ENCODE results near the gene PRR15L.

The PRR15L gene

GRCh38 chr17:47949197-47949759 lies 8.4 kb downstream of the PRR15L start:
- no peak overlapping the region for H3K27ac ChIP-seq (ENCODE audit: low read depth, low read length)
- no peaks in the 10 kb centered on the region for H3K79me2 ChIP-seq (ENCODE audit: insufficient read depth, low read length)
- no peaks in the 10 kb centered on the region for H3K9me2 ChIP-seq (replicated peaks; ENCODE audit: insufficient read depth, low read length)
- peak overlapping the region; percentile 55 for H2AFZ ChIP-seq (ENCODE audit: low read depth, low read length, severe bottlenecking)
- no peak overlapping the region for H3K4me3 ChIP-seq (ENCODE audit: insufficient read depth, low read length, poor library complexity, severe bottlenecking)
- H4K20me1 ChIP-seq (ENCODE audit: low read depth, low read length): no peaks in the 10 kb centered on the region
- H3F3A ChIP-seq (ENCODE audit: insufficient read depth): peaks cover 3% of the 10 kb centered on the region; the same call in 1 of the 2 replicates
- peak overlapping the region; percentile 34 for H3K4me2 ChIP-seq (ENCODE audit: low read depth, low read length, poor library complexity, severe bottlenecking)
- TF ChIP-seq EZH2phosphoT487 (conservative IDR thresholded peaks at IDR 0.05; ENCODE audit: low read length) (no peak), CTCF (IDR thresholded peaks at IDR 0.05; ENCODE audit: insufficient read depth, low read length, poor library complexity, severe bottlenecking) (peak; percentile 87)
- H3K36me3 ChIP-seq (ENCODE audit: low read length): no peaks in the 10 kb centered on the region
- H3K27me3 ChIP-seq (ENCODE audit: low read length): no peaks in the 10 kb centered on the region
- H3K9ac ChIP-seq (ENCODE audit: low read length): peak overlapping the region; percentile 44
- H3K9me3 ChIP-seq (ENCODE audit: insufficient read depth, low read length): no peaks in the 10 kb centered on the region

- peak overlapping the region; percentile 44; the same call in 1 of the 2 replicates for H3K9ac ChIP-seq (ENCODE audit: low read length)
- no peaks in the 10 kb centered on the region for H3K9me2 ChIP-seq (replicated peaks; ENCODE audit: insufficient read depth, low read length)
- H3K36me3 ChIP-seq (ENCODE audit: low read length): no peaks in the 10 kb centered on the region
- TF ChIP-seq CTCF (IDR thresholded peaks at IDR 0.05; ENCODE audit: insufficient read depth, low read length, poor library complexity, severe bottlenecking) (no peak), EZH2phosphoT487 (conservative IDR thresholded peaks at IDR 0.05; ENCODE audit: low read length) (no peak)
- H3K27me3 ChIP-seq (ENCODE audit: low read length): no peaks in the 10 kb centered on the region
- H3K4me3 ChIP-seq (ENCODE audit: insufficient read depth, low read length, poor library complexity, severe bottlenecking): no peak overlapping the region
- no peaks in the 10 kb centered on the region for H3K9me3 ChIP-seq (ENCODE audit: insufficient read depth, low read length)
- H3F3A ChIP-seq (ENCODE audit: insufficient read depth): peaks cover 3% of the 10 kb centered on the region; the same call in 1 of the 2 replicates
- H3K27ac ChIP-seq (ENCODE audit: low read depth, low read length): no peak overlapping the region
- H2AFZ ChIP-seq (ENCODE audit: low read depth, low read length, severe bottlenecking): no peak overlapping the region
- H4K20me1 ChIP-seq (ENCODE audit: low read depth, low read length): no peaks in the 10 kb centered on the region
- no peaks in the 10 kb centered on the region for H3K79me2 ChIP-seq (ENCODE audit: insufficient read depth, low read length)
- peak overlapping the region; percentile 34 for H3K4me2 ChIP-seq (ENCODE audit: low read depth, low read length, poor library complexity, severe bottlenecking)
These were observed 8.9 kb downstream of the PRR15L start for GRCh38 chr17:47948706-47949196.

- Histone ChIP-seq H3K4me2 (ENCODE audit: low read depth, low read length, poor library complexity, severe bottlenecking) (no peak overlapping the region), H3K9me3 (ENCODE audit: insufficient read depth, low read length) (no peaks in the 10 kb centered on the region), H3F3A (ENCODE audit: insufficient read depth) (peaks cover 11% of the 10 kb centered on the region), H3K27ac (ENCODE audit: low read depth, low read length) (no peak overlapping the region), H4K20me1 (ENCODE audit: low read depth, low read length) (no peaks in the 10 kb centered on the region), H3K4me3 (ENCODE audit: insufficient read depth, low read length, poor library complexity, severe bottlenecking) (no peak overlapping the region), H3K27me3 (ENCODE audit: low read length) (no peaks in the 10 kb centered on the region), H3K79me2 (ENCODE audit: insufficient read depth, low read length) (peaks cover 7% of the 10 kb centered on the region; the same call in 1 of the 2 replicates), H3K9ac (ENCODE audit: low read length) (no peak overlapping the region), H3K9me2 (replicated peaks; ENCODE audit: insufficient read depth, low read length) (no peaks in the 10 kb centered on the region), H3K36me3 (ENCODE audit: low read length) (no peaks in the 10 kb centered on the region), H2AFZ (ENCODE audit: low read depth, low read length, severe bottlenecking) (no peak overlapping the region)
- TF ChIP-seq CTCF (IDR thresholded peaks at IDR 0.05; ENCODE audit: insufficient read depth, low read length, poor library complexity, severe bottlenecking) (peak; percentile 90), EZH2phosphoT487 (conservative IDR thresholded peaks at IDR 0.05; ENCODE audit: low read length) (no peak)
These were observed 10.7 kb downstream of the PRR15L start for GRCh38 chr17:47946929-47947397.

Data from SU-DHL-6 (cell line).